SK-N-DZ (cell line): ENCODE results near the gene TTLL11.

Experiments
- DNase-seq: peaks from one replicate; pipeline ENCODE4 v3.0.0-alpha.2; 2015; ENCODE audit warnings: low spot score

Gene TTLL11

GRCh38 chr9:122110100-122110833, 17.2 kb upstream of the TTLL11 start:
- no peak for DNase-seq

- no peak for DNase-seq
Measured at GRCh38 chr9:122109035-122109813, 16.1 kb upstream of the TTLL11 start.

GRCh38 chr9:122107291-122107805, 14.2 kb upstream of the TTLL11 start:
- no peak for DNase-seq

- no peak for DNase-seq
Measured at GRCh38 chr9:122106576-122106975, 13.5 kb upstream of the TTLL11 start.

- no peak for DNase-seq
Measured at GRCh38 chr9:122103985-122104384, 10.9 kb upstream of the TTLL11 start.

- no peak for DNase-seq
Measured at GRCh38 chr9:122102156-122102555, 9.0 kb upstream of the TTLL11 start.

GRCh38 chr9:122100756-122101155, 7.6 kb upstream of the TTLL11 start:
- no peak for DNase-seq

GRCh38 chr9:122099271-122099869, 6.3 kb upstream of the TTLL11 start:
- DNase-seq = peak; percentile 79

GRCh38 chr9:122097679-122098315, 4.7 kb upstream of the TTLL11 start:
- DNase-seq = no peak

GRCh38 chr9:122096620-122097415, 3.7 kb upstream of the TTLL11 start:
- DNase-seq = no peak

GRCh38 chr9:122095010-122095767, 2.1 kb upstream of the TTLL11 start:
- DNase-seq = peak; percentile 72

- DNase-seq = no peak
Measured at GRCh38 chr9:122091682-122092592, 1.2 kb downstream of the TTLL11 start.

- DNase-seq = no peak
Measured at GRCh38 chr9:122090981-122091380, 2.1 kb downstream of the TTLL11 start.

- no peak for DNase-seq
Measured at GRCh38 chr9:122090287-122090883, 2.7 kb downstream of the TTLL11 start.

- DNase-seq = no peak
Measured at GRCh38 chr9:122088880-122089706, 4.0 kb downstream of the TTLL11 start.

- no peak for DNase-seq
Measured at GRCh38 chr9:122087406-122088200, 5.5 kb downstream of the TTLL11 start.

- no peak for DNase-seq
Measured at GRCh38 chr9:122086873-122087272, 6.2 kb downstream of the TTLL11 start.
